OCI-M2 (cell line): ENCODE measurements around the gene TENM4.

Experiments used
- DNase-seq: peaks from one replicate; lab custom pipeline; 2025; ENCODE audit not compliant: unreplicated experiment; lab: John Stamatoyannopoulos, UW

Gene TENM4

GRCh38 chr11:79309407-79309806 lies 131.4 kb downstream of the TENM4 start:
- no peak for DNase-seq

- DNase-seq: no peak
Observed at GRCh38 chr11:79308429-79308828, 132.4 kb downstream of the TENM4 start.

- no peak for DNase-seq
Observed at GRCh38 chr11:79304599-79305212, 136.1 kb downstream of the TENM4 start.

GRCh38 chr11:79296141-79296540 lies 144.7 kb downstream of the TENM4 start:
- no peak for DNase-seq

DNA sequence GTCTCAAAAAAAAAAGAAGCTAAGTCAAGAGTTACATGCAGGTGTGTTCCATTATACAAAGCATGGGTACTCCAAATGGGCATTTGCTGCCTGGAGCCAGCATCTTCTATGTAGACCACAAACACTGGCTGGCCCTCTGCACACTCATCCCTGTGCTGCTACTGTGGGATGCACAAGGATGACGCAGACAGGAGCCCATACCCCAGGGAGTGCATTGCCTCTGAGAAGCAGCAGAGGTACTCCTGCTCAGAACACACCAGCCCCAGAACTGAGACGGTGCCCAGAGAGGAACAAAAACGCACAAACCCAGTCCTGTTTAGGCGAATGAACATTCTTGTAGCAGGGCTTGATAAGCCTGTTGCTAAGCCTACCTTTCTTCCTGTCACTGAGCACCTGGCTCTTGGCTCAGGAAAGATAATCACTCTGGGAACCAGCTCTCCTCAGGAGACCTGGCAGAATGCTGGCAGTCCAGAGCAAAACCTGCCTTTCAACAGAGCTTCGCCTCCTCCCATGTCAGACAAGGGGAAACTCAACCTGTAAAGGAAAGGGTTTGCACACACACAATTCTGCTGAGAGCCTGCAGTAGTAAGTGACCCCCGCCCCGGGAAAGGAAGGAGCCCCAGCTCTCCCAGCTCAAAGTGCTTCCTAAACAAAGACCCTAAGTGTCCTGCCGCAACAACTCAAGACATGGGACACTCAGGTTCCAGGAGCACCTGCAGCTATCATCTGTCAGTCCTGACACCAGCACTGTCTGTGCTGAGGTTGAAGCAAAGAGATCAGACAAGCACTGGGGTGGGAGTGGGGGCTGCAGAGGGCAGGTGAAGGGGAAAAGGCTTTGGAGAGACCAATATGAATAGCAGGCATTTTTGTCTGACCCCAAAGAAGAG lies 145.7 kb downstream of the TENM4 start:
- DNase-seq: no peak

DNA sequence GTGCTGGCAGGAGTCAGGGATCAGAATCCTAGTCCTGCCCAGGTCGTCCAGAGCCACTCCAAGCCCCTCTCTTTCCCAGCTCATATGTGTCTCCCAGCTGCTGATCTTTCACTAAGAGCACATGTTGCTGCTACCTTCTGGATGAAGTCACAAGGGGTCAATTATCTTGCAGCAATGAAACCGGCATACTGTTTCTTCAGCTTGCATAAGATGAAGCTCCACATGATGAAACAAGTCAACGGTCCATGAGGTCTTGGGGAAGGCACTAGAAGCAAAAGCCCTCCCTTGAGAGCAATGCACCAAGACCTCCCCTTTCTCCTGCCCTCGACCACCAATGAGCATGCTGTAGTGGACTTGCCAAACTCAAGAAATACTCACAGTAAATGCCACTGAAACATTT lies 148.9 kb downstream of the TENM4 start:
- DNase-seq: no peak

DNA sequence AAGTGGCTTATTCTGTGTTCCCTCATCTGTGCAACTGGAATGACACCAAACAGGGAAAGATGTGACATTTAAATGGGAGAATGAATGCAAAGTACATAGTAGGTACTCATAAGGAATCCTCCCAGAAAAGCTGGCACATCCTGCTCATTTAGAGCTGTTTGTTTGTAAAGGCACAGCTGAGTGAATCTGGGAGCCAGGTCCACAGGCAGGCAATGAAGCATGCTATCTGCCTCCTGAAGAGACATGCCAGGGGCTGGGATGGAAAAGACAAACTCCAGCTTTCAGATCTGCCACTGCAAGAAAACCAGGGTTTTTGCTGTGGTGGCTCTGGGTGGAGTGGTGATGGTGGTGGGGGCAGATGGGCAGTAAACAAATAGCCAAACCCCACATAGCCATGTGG lies 150.1 kb downstream of the TENM4 start:
- no peak for DNase-seq

GRCh38 chr11:79287952-79288351 lies 152.9 kb downstream of the TENM4 start:
- no peak for DNase-seq

- no peak for DNase-seq
Observed at GRCh38 chr11:79285756-79286155, 155.1 kb downstream of the TENM4 start.

- no peak for DNase-seq
Observed at GRCh38 chr11:79276736-79277325, 164.0 kb downstream of the TENM4 start.

DNA sequence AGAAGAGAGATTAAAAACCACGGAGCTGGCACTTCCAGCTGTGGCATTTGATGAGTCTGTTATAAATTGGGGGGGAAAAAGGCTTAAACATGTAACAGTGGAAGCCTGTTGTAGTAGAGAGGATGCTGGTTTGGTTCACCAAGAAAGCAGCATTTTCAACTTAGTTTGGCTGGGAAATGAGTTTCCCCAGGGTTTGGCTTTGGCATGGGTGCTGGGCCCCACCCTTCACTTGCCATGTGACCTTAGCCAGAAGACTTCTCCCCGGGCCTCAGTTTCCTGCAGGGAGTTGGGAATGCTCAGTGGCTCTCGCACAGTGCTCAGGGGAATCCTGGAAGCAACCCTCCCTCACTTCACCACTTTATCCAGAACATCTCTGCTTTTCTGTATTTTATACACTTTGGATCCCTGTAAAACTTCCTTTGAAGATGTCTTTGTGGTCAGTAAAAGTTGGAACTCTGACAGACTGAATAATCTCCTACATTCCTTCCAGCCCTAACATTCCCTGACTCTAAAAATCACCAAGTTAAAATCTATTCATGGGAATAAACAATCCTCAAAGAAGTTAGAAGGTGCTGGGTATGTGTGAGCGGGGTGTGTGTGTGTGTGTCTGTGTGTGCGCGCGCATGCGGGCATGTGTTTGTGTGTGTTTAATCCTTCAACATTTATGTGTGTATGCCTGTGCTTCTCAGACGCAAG lies 166.0 kb downstream of the TENM4 start:
- no peak for DNase-seq

DNA sequence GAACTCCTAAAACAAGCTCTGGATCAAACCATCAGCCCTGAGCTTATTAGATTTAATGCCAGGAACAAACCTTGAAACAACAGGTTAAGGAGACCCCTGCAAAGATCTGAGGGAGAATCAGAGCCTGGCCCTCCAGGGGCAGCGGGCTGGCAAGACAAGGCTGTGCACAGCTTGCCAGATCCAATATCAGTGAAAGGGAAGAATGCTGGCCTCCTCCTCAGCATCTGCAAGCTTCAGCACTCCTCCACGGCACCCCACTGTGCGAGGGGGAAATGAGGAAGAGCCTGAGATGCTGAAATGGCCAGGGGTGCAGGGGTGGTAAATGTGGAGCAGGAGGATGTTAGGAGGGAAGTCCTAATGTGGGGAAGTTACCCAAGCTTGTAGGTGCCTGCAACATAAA lies 167.0 kb downstream of the TENM4 start:
- no peak for DNase-seq

GRCh38 chr11:79269611-79270307 lies 171.1 kb downstream of the TENM4 start:
- DNase-seq: no peak

DNA sequence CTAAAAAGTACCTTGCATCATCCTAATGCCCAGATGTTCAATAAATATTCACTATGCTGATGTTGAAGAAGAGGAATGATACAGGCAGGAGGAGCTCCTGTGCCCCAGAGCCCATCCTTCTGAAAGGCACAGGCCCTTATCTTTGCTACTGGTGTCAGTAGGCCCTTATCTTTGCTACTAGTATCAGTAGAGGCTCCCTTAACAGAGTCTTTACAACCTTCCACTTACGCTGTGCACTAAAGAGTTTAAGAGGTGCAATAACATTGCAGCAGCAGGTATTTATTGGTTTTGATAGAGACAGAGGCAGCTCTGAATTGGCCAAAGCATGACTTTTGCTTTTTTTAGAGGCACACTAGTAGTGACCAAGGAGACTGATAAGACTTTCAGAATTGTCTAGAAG lies 174.4 kb downstream of the TENM4 start:
- no peak for DNase-seq

GRCh38 chr11:79265756-79266322 lies 175.0 kb downstream of the TENM4 start:
- no peak for DNase-seq

- DNase-seq: no peak
Observed at GRCh38 chr11:79264284-79264683, 176.5 kb downstream of the TENM4 start.

- DNase-seq: no peak
Observed at GRCh38 chr11:79263001-79263400, 177.8 kb downstream of the TENM4 start.

DNA sequence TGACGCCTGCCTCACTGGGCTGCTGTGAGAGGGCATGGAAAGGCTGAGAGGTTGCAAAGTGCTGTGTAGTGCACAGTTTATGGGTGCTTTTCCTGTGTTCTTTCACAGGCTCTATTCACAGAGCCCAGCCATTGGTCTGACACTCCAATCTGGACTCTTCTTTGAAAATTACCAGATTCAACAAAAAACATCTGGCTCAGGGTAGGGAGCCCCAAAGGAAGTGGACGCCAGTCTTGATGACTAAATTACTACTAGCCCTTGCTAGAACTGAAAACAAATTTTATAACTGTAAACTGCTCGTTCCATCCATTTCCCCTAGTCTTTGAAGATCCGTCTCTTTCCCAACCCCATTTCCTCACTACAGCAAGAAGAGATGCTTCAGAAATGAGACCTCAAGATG lies 178.6 kb downstream of the TENM4 start:
- no peak for DNase-seq

GRCh38 chr11:79261684-79262083 lies 179.1 kb downstream of the TENM4 start:
- DNase-seq: no peak

GRCh38 chr11:79259800-79260199 lies 181.0 kb downstream of the TENM4 start:
- DNase-seq: no peak

DNA sequence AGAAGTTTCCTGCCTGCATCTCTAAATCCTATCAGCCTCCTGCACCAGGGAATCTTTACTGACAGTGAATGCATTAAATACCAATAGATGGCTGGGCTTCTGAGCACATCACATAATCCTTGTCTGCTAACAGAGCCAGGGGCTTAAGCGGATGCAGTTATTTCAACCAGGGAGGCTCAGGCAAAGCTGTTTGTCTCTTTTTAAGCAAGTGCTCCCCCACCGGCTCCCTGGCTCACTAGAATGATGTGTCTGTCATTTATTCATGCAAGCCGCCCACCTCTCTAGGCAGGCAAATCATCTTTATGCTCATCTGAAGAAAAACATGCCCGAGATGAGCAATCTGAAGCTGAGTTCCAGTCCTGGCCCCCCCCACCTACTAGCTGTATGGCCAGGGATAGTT lies 182.3 kb downstream of the TENM4 start:
- no peak for DNase-seq
